IPS DF 19.7 (cell line): ENCODE results near the gene FTCDNL1.

Source experiments
- DNase-seq: peaks from one replicate; pipeline ENCODE4 v3.0.0-alpha.2; 2013; ENCODE audit warnings: low read depth, low spot score

FTCDNL1 gene

GRCh38 chr2:199842631-199843395, 8.2 kb downstream of the FTCDNL1 start:
- DNase-seq: no peak

GRCh38 chr2:199841409-199841808, 9.6 kb downstream of the FTCDNL1 start:
- no peak for DNase-seq

DNA sequence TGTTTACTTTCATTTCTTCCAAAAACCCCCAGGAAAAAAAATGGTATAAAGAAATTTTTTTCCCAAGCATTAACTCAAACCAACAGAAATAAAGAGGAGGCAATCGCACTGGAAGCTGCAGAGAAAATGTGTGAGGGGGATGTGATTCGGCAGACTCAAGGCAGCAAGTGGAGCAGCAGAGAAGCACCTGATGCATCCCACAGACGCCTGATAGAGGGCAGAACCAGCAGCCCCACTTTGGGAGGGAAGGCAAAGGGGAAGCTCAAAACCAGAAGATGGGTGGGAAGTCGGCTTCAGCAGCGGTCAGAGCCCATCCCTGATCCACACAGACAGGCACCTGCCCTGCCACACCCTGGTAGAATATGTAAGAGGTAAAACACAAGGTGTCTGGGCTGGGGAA, 12.6 kb downstream of the FTCDNL1 start:
- DNase-seq: no peak

DNA sequence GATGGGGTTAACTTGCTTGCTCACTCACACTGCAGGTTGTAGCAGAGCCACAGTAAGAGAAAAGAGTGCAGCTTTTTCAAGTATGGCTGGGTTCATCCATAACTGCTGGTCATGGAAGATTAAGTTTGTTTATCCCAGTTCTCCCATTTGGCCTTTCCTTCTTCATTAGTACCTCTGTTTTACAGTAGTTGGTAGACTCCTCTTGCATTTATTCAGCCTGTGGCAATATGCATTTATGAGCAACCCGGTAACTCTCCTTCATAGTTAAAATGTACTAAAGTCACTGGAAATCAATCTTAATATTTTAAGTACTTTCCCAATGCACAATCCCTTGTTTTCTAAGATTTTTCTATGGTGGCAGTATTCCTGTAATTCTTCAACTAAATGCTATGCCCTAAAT, 14.0 kb downstream of the FTCDNL1 start:
- no peak for DNase-seq

DNA sequence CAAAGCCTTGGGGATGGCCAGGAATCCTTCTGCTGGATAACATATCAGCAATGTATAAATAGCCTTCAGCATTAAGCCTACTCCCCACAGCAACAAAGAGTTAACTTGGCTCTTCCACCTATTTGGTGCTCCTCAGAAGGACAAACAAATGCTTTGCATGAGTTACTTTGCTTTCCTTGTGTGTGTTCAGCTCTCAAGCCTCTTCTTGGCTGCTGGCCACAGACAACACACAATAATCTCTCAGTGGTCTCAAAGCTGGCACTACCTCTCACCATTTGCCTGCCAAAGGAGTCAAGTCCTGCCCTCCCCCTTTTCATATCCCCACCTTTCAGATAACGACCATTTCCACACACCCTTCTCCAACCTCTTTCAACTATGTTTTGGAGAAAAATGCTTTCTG, 17.5 kb downstream of the FTCDNL1 start:
- DNase-seq: no peak

DNA sequence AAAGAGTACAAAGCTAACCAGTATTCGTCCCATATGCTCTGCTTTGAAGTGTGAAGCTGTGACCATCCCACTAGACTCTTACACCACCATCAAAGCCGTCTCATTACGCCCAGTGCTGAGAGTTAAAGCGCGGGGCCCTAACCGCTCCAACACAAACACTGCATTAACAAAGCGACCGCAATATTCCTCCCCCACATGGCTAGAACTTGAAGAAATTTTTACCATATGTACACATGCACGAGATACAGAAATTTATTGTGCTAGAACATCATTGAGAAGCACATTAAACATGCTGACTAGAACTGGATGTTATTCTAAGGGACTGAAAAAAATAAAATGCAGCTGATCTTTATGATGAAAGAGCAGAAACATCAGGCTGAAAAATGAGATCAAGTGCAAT, 20.5 kb downstream of the FTCDNL1 start:
- no peak for DNase-seq

DNA sequence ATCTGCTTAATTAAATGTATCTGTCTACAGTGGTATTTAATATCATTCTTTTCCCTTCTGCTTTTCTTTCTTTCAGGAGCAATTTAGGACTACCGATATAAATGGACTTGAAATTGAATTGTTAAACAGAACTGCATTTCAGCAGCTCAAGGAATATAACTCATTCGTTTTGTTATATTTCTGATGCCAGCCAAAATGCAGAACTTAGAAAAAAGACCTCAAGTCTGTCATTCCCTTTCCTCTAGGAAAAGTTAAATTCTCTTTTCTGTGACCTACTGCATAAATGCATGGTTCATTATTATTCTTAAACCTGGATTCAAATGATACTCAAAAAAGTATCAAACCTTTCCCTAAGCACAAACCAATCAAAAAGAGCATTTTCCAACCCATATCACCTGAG, 21.4 kb downstream of the FTCDNL1 start:
- no peak for DNase-seq

GRCh38 chr2:199819746-199820145, 31.2 kb downstream of the FTCDNL1 start:
- DNase-seq: no peak

DNA sequence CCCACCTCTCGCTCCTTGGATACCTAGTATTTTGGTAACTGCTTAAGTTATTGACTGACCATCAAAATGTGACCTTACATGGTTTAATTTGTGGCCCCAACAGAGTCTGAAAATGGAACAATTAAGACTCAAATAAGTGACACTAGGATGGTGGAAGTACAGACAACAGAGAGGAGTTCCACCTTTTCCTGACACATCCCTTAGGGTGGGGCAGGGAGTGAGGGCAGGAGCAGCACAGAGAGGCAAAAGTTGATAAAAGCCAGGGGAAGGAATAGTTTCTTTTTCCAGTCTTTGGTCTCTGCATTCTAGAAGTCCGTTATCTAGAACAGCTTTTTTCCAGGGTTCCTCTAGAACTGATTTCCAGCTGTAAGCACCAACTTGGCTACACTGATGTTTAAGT, 32.2 kb downstream of the FTCDNL1 start:
- no peak for DNase-seq

- no peak for DNase-seq
Observed at GRCh38 chr2:199818026-199818425, 33.0 kb downstream of the FTCDNL1 start.

GRCh38 chr2:199814817-199815211, 36.2 kb downstream of the FTCDNL1 start:
- DNase-seq: no peak

- DNase-seq: no peak
Observed at GRCh38 chr2:199814101-199814816, 36.7 kb downstream of the FTCDNL1 start.

DNA sequence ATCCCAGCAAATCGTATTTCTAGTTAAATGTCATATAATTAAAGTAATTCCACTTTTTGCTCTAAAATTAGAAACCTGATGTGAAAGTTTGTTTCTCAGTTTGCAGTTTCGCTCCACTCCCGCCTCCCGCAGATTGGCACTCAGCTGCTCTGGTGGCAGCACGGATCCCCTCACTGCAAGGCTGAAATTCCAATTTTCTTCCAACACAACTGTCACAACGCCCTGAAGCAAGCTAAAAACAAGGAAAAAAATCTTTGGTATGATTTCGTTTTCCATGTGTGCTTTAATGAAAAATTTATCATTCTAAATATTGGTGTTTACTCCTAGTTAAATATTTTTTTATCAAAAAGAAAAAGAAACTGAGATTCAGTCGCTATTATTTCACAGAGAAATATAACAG, 38.5 kb downstream of the FTCDNL1 start:
- no peak for DNase-seq

- DNase-seq: no peak
Observed at GRCh38 chr2:199811346-199811745, 39.6 kb downstream of the FTCDNL1 start.

- DNase-seq: no peak
Observed at GRCh38 chr2:199810422-199811171, 40.4 kb downstream of the FTCDNL1 start.

- no peak for DNase-seq
Observed at GRCh38 chr2:199807966-199808365, 43.0 kb downstream of the FTCDNL1 start.

DNA sequence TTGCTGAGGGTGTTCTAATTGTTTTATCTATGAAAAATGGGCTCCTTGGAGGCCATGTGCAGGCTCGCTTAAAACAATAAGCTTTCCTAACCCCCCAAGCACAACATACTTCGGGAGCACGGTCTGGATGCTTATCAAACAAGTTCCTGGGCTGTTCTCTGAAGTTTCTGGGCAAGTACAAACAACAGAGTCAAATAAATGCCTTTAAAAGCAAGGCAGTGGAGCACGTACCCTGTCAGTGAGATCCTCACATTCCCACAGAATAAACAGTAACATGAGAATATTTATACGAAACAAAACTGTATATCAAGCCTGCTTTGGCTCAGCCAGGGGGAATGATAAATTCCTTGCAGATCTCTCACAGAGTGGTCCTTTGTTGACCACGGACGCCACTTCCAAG, 44.8 kb downstream of the FTCDNL1 start:
- no peak for DNase-seq

DNA sequence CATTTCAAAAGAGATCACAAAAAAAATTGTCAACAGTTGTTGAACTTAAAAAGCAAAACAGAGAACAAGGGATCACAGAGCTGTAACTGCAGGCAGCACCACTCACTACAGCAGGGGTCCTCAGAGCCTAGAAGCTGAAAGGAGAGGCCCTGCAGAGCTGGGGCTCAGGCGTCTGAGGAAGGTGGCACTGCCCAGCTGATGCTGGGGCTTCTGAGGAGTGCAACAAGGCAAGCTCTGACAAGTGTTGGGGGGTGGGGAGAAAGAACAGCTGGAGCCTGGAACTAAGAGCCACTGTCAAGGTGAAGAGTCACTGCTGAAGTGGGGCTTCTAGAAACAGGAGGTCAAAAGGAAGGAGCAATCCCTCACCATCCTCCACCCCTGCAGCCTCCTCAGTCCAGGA, 46.2 kb downstream of the FTCDNL1 start:
- DNase-seq: no peak

- DNase-seq: no peak
Observed at GRCh38 chr2:199798831-199799580, 52.0 kb downstream of the FTCDNL1 start.

- DNase-seq: no peak
Observed at GRCh38 chr2:199797431-199798403, 53.3 kb downstream of the FTCDNL1 start.

- DNase-seq: no peak
Observed at GRCh38 chr2:199792381-199792780, 58.6 kb downstream of the FTCDNL1 start.
